GM10266 (cell line): Measurements from ENCODE around the gene CEP70.
"Not testable (repeated sequence)": the region's sequence is repeated elsewhere in the genome, so short reads cannot be mapped to it uniquely, and the experiment has no call there.

Experiments
- DNase-seq: peaks from one replicate; pipeline ENCODE4 v3.0.0; 2012; ENCODE audit errors: extremely low spot score
- CTCF ChIP-seq: IDR thresholded peaks from 2 replicates; pipeline ENCODE4 v1.5.1; 2012; ENCODE audit warnings: mild to moderate bottlenecking, low read depth; ENCODE audit not compliant: control insufficient read depth, insufficient read depth; ENCODE audit errors: missing control alignments

CEP70 gene

GRCh38 chr3:138625707-138626365 lies 31.8 kb upstream of the CEP70 start:
- no peak for DNase-seq
- no peak for TF ChIP-seq CTCF

DNA sequence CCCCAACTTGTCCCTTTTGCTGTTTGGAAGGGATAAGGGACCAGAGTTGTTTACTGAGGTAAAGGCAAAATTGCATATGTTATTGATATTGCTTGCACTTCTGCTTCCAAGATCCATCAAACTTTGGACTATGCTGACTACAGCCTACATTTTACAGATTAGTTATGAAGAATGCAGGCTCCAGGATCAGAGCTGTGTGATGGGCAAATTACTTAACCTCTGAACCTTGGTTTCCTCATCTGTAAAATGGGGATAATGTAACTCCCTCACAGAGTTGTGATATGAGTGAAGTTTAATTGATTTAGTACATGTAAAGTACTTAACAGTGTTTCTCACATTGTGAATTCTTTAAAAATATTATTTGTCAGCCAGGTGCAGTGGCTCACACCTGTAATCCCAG lies 30.5 kb upstream of the CEP70 start:
- no peak for DNase-seq
- TF ChIP-seq CTCF, result no peak

- TF ChIP-seq CTCF, result no peak
- no peak for DNase-seq
These were observed 26.4 kb upstream of the CEP70 start for GRCh38 chr3:138620431-138620830.

DNA sequence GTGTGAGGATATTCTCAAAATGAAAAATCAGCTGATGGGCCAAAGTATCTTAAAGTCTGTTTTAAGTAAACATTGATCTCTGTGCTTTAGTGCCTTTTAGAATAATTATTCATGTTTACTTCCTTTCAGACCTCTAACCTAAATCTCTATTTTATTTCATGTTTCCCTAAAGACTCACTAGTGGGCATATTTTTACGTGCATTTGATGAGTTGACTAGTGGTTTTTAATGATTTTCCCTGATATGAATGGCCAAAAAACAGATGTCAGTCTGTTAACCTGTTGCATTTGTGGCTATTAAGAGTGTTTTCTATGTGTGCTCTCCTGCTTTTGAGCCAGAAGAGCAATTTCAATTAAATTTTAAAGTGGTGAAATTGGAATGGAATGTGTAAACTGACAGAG lies 21.4 kb upstream of the CEP70 start:
- no peak for TF ChIP-seq CTCF
- no peak for DNase-seq

DNA sequence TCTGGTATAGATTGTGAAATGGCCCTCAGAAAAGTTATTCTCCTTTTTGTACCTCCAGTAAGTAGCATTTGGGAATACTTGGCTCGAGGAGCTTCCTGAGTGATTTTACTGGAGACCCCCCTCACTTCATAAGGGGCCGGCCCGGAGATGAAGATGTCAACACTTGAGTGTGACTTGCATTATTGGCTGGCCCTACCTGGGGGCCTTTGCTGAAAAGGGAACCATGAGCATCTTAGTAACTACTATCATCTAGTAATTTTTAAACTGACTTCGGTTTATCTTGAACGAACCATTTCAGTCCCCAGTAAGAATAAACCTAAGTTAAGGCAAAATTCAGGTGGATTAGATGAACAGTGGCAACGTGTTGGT lies 15.8 kb upstream of the CEP70 start:
- TF ChIP-seq CTCF, result no peak
- no peak for DNase-seq

GRCh38 chr3:138608322-138609135 lies 14.5 kb upstream of the CEP70 start, which contains the start of gene FAIM:
FAIM (plus strand) TSS chr3:138608771; CDS start chr3:138619727, 10,956 bp downstream.
- peak; percentile 70 for DNase-seq
- TF ChIP-seq CTCF, result no peak

DNA sequence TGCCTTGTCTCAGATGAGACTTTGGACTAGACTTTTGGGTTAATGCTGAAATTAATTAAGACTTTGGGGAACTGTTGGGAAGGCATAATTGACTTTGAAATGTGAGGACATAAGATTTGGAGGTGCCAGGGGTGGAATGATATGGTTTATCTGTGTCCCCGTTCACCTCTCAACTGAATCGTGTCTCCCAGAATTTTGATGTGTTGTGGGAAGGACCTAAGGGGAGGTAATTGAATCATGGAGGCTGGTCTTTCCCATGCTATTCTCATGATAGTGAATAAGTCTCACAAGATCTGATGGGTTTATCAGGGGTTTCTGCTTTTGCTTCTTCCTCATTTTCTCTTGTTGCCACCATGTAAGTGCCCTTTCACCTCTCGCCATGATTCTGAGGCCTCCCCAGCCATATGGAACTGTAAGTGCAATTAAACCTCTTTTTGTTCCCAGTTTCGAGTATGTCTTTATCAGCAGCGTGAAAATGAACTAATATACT lies 10.1 kb upstream of the CEP70 start:
- not testable (repeated sequence) for DNase-seq

DNA sequence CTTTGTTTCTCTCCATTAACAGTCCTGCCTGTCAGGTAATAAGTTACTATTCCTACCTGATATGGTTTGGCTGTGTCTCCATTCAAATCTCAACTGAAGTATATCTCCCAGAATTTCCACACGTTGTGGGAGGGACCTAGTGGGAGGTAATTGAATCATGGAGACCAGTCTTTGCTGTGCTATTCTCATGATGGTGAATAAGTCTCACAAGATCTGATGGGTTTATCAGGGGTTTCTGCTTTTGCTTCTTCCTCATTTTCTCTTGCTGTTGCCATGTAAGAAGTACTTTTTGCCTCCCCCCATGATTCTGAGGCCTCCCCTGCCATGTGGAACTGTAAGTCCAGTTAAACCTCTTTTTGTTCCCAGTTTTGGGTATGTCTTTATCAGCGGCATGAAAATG lies 7.6 kb upstream of the CEP70 start:
- not testable (repeated sequence) for DNase-seq
